GM23338 (cell line): Measurements from ENCODE around the gene RFC3. TPM values are rescaled to one million over a fixed set of nuclear protein-coding genes. Genes with fewer than 3 reads are reported as not detected.

Source experiments
- ATAC-seq: fragments of 200-7000 bp; cut with Tn5 transposase; 3 replicates; pipeline ENCODE4 v1.9.1; 2020
- DNase-seq: peaks from one replicate; pipeline ENCODE4 v3.0.0-alpha.2; 2015; ENCODE audit warnings: low spot score
- H2AFZ ChIP-seq: fragments of 200-600 bp; sonication (generic); 2 replicates; pipeline ENCODE4 v1.8.0; 2016; ENCODE audit warnings: antibody characterized with exemption, mild to moderate bottlenecking, moderate library complexity
- H3F3A ChIP-seq: fragments of 200-600 bp; sonication (generic); replicated peaks from 2 replicates; pipeline ENCODE4 v1.8.0; 2017; ENCODE audit warnings: antibody characterized with exemption, mixed run types, low read depth
- H3K27ac ChIP-seq: fragments of 200-600 bp; sonication (generic); 2 replicates; pipeline ENCODE4 v1.6.1; 2016; ENCODE audit warnings: low read depth
- H3K27me3 ChIP-seq: fragments of 200-600 bp; sonication (generic); 2 replicates; pipeline ENCODE4 v1.8.0; 2016; ENCODE audit warnings: mild to moderate bottlenecking, mixed run types, moderate library complexity; ENCODE audit not compliant: insufficient read depth
- H3K36me3 ChIP-seq: fragments of 200-600 bp; sonication (generic); 2 replicates; pipeline ENCODE4 v1.8.0; 2016; ENCODE audit warnings: mild to moderate bottlenecking; ENCODE audit not compliant: insufficient read depth
- H3K4me1 ChIP-seq: fragments of 200-600 bp; sonication (generic); 2 replicates; pipeline ENCODE4 v1.8.0; 2016; ENCODE audit warnings: mild to moderate bottlenecking, moderate library complexity; ENCODE audit not compliant: insufficient read depth
- H3K4me2 ChIP-seq: fragments of 200-600 bp; sonication (generic); 2 replicates; pipeline ENCODE4 v1.7.1; 2017; ENCODE audit warnings: mixed run types
- H3K4me3 ChIP-seq: fragments of 200-600 bp; sonication (generic); 2 replicates; pipeline ENCODE4 v1.6.1; 2016; ENCODE audit warnings: mixed run types
- H3K79me2 ChIP-seq: fragments of 200-600 bp; sonication (generic); replicated peaks from 2 replicates; pipeline ENCODE4 v1.8.0; 2017; ENCODE audit warnings: mild to moderate bottlenecking; ENCODE audit not compliant: insufficient read depth
- H3K9me2 ChIP-seq: fragments of 200-600 bp; sonication (generic); 2 replicates; pipeline ENCODE4 v1.8.0; 2017; ENCODE audit not compliant: insufficient read depth
- H4K20me1 ChIP-seq: fragments of 200-600 bp; sonication (generic); replicated peaks from 2 replicates; pipeline ENCODE4 v1.8.0; 2017; ENCODE audit warnings: mild to moderate bottlenecking; ENCODE audit not compliant: insufficient read depth
- H3K27ac Mint-ChIP-seq: 2 replicates; pipeline ENCODE4 v1.8.0; 2020; ENCODE audit warnings: inconsistent platforms, mild to moderate bottlenecking, moderate library complexity, mixed read lengths
- H3K27me3 Mint-ChIP-seq: 3 replicates; pipeline ENCODE4 v1.8.0; 2022; ENCODE audit warnings: low read depth, mild to moderate bottlenecking, moderate library complexity, mixed read lengths, inconsistent platforms; ENCODE audit not compliant: insufficient read depth, poor library complexity
- H3K36me3 Mint-ChIP-seq: 3 replicates; pipeline ENCODE4 v1.8.0; 2021; ENCODE audit warnings: low read depth, mild to moderate bottlenecking, inconsistent platforms, moderate library complexity, mixed read lengths
- H3K4me1 Mint-ChIP-seq: 3 replicates; pipeline ENCODE4 v1.8.0; 2020; ENCODE audit warnings: mild to moderate bottlenecking, inconsistent platforms, mixed read lengths
- H3K4me3 Mint-ChIP-seq: 3 replicates; pipeline ENCODE4 v1.8.0; 2021; ENCODE audit warnings: moderate library complexity, mild to moderate bottlenecking, inconsistent platforms, mixed read lengths
- H3K9me3 Mint-ChIP-seq: 3 replicates; pipeline ENCODE4 v1.8.0; 2020; ENCODE audit warnings: moderate library complexity, mild to moderate bottlenecking, inconsistent platforms, mixed read lengths
- CREB1 ChIP-seq: fragments of 250-450 bp; sonication (Bioruptor Pico); IDR thresholded peaks from 2 replicates; pipeline ENCODE4 v1.5.0; 2020; ENCODE audit warnings: low read depth, mild to moderate bottlenecking, moderate library complexity
- ETS1 ChIP-seq: IDR thresholded peaks from 2 replicates; pipeline ENCODE4 v1.6.1; 2016; ENCODE audit warnings: antibody characterized with exemption
- EZH2 ChIP-seq: fragments of 200-600 bp; sonication (generic); IDR thresholded peaks from one replicate; pipeline ENCODE4 v1.8.0; 2017; ENCODE audit warnings: antibody characterized with exemption, mild to moderate bottlenecking, low read depth; ENCODE audit not compliant: unreplicated experiment
- EZH2phosphoT487 ChIP-seq: fragments of 200-600 bp; sonication (generic); IDR thresholded peaks from one replicate; pipeline ENCODE4 v1.8.1; 2018; ENCODE audit warnings: antibody characterized with exemption; ENCODE audit not compliant: unreplicated experiment
- JUNB ChIP-seq: IDR thresholded peaks from one replicate; pipeline ENCODE4 v1.6.1; 2016; ENCODE audit warnings: antibody characterized with exemption; ENCODE audit not compliant: unreplicated experiment
- NANOG ChIP-seq: IDR thresholded peaks from 2 replicates; pipeline ENCODE4 v1.6.1; 2016; ENCODE audit warnings: antibody characterized with exemption, borderline replicate concordance
- POLR2AphosphoS5 ChIP-seq: IDR thresholded peaks from 2 replicates; pipeline ENCODE4 v1.6.1; 2016; ENCODE audit warnings: antibody characterized with exemption, low read depth
- STAT1 ChIP-seq: IDR thresholded peaks from one replicate; pipeline ENCODE4 v1.6.1; 2016; ENCODE audit warnings: antibody characterized with exemption; ENCODE audit not compliant: unreplicated experiment
- ZNF114 ChIP-seq: fragments of 250-450 bp; sonication (Bioruptor Pico); IDR thresholded peaks from 2 replicates; pipeline ENCODE4 v1.5.0; 2020; ENCODE audit warnings: mild to moderate bottlenecking, moderate library complexity
- ZNF331 ChIP-seq: fragments of 250-450 bp; sonication (Bioruptor Pico); IDR thresholded peaks from 2 replicates; pipeline ENCODE4 v1.5.0; 2020; ENCODE audit warnings: low read depth, mild to moderate bottlenecking, moderate library complexity
- ZNF462 ChIP-seq: fragments of 250-450 bp; sonication (Bioruptor Pico); IDR thresholded peaks from 2 replicates; pipeline ENCODE4 v1.5.0; 2020; ENCODE audit warnings: mild to moderate bottlenecking, moderate library complexity
- polyA plus RNA-seq: library from polyadenylated mRNA; unstranded; fragments of >200 nt; fragmentation: Nextera tagmentation; extraction: Ambion mirVana; gene quantifications from 2 replicates; pipeline ENCODE4 v1.2.1, GENCODE V29; 2016
- total RNA-seq: library from RNA; depleted of rRNA; stranded (reverse); fragments of >200 nt; shearing (Covaris generic); gene quantifications from 2 replicates; pipeline ENCODE4 v1.2.3, GENCODE V29; 2014
- TF ChIP-seq, protein P1 (sequence below): IDR thresholded peaks from one replicate; pipeline ENCODE4 v1.6.1; 2018; ENCODE audit warnings: antibody characterized with exemption; ENCODE audit not compliant: unreplicated experiment
- TF ChIP-seq, protein P2 (sequence below), 2 experiments: fragments of 200-600 bp in 1 of 2; sonication (generic) in 1 of 2; conservative IDR thresholded peaks; 2 replicates each; pipeline versions ENCODE4 v1.5.1 to v1.6.1; 2016 to 2017; ENCODE audit warnings: antibody characterized with exemption in 2 of 2, low read depth in 2 of 2, mild to moderate bottlenecking in 2 of 2, moderate library complexity in 1 of 2

Gene RFC3
- total and polyA plus RNA-seq, 2 experiments from 2014 or later: 48.7 to 75.5 TPM

DNA sequence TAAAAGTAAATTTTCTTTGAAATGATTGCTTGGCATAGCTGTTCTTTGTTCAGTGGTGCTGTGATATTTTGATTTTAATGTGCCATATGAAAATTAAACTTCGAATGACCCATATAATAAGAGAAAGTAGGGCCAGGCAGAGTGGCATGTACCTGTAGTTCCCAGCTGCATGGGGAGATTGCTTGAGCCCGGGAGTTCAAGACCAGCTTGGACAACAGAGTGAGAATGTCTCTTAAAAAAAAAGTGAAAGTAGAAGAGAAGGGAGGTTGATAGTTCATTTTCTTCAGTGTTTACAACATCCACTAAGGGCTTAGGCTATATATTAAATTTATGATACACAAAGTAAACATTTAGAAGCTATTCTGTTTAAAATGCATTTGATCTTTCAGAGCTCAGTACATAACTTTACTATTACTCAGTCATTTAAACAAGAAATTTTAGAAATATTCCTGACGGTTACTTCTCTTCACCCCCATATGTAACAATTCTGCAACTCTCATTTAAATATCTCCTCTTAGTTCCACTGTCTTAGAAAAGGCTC lies 17.2 kb upstream of the RFC3 start:
- no peaks in the 10 kb centered on the region for H3K9me3 Mint-ChIP-seq
- H3K4me3 ChIP-seq: no peak overlapping the region
- no peaks in the 10 kb centered on the region for H3K27me3 Mint-ChIP-seq
- H4K20me1 ChIP-seq: no peaks in the 10 kb centered on the region
- no peaks in the 10 kb centered on the region; the same call in 1 of the 2 replicates for H3K4me1 ChIP-seq
- H3K27ac ChIP-seq: no peak overlapping the region
- DNase-seq (no peak), ATAC-seq (no peak)
- no peak overlapping the region for H3K27ac Mint-ChIP-seq
- no peaks in the 10 kb centered on the region for H3K36me3 ChIP-seq
- no peak overlapping the region for H3K4me3 Mint-ChIP-seq
- H3K79me2 ChIP-seq: no peaks in the 10 kb centered on the region
- no peaks in the 10 kb centered on the region for H3K36me3 Mint-ChIP-seq
- no peak overlapping the region for H3K4me2 ChIP-seq
- H3F3A ChIP-seq: no peaks in the 10 kb centered on the region
- H3K9me2 ChIP-seq: no peaks in the 10 kb centered on the region
- no peak overlapping the region for H2AFZ ChIP-seq
- peaks cover 6% of the 10 kb centered on the region; the same call in 2 of the 3 replicates for H3K4me1 Mint-ChIP-seq
- no peak for TF ChIP-seq POLR2AphosphoS5
- TF ChIP-seq ZNF331 (CRISPR knock-in tag): no peak
- TF ChIP-seq STAT1: no peak
- TF ChIP-seq EZH2: no peak
- TF ChIP-seq, protein P1, sequence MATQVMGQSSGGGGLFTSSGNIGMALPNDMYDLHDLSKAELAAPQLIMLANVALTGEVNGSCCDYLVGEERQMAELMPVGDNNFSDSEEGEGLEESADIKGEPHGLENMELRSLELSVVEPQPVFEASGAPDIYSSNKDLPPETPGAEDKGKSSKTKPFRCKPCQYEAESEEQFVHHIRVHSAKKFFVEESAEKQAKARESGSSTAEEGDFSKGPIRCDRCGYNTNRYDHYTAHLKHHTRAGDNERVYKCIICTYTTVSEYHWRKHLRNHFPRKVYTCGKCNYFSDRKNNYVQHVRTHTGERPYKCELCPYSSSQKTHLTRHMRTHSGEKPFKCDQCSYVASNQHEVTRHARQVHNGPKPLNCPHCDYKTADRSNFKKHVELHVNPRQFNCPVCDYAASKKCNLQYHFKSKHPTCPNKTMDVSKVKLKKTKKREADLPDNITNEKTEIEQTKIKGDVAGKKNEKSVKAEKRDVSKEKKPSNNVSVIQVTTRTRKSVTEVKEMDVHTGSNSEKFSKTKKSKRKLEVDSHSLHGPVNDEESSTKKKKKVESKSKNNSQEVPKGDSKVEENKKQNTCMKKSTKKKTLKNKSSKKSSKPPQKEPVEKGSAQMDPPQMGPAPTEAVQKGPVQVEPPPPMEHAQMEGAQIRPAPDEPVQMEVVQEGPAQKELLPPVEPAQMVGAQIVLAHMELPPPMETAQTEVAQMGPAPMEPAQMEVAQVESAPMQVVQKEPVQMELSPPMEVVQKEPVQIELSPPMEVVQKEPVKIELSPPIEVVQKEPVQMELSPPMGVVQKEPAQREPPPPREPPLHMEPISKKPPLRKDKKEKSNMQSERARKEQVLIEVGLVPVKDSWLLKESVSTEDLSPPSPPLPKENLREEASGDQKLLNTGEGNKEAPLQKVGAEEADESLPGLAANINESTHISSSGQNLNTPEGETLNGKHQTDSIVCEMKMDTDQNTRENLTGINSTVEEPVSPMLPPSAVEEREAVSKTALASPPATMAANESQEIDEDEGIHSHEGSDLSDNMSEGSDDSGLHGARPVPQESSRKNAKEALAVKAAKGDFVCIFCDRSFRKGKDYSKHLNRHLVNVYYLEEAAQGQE: no peak
- no peak for TF ChIP-seq CREB1 (CRISPR knock-in tag)
- no peak for TF ChIP-seq ZNF114 (CRISPR knock-in tag)
- no peak for TF ChIP-seq JUNB
- TF ChIP-seq NANOG: no peak
- TF ChIP-seq ZNF462 (CRISPR knock-in tag): no peak
- TF ChIP-seq EZH2phosphoT487: no peak
- TF ChIP-seq ETS1: no peak
- TF ChIP-seq, protein P2, sequence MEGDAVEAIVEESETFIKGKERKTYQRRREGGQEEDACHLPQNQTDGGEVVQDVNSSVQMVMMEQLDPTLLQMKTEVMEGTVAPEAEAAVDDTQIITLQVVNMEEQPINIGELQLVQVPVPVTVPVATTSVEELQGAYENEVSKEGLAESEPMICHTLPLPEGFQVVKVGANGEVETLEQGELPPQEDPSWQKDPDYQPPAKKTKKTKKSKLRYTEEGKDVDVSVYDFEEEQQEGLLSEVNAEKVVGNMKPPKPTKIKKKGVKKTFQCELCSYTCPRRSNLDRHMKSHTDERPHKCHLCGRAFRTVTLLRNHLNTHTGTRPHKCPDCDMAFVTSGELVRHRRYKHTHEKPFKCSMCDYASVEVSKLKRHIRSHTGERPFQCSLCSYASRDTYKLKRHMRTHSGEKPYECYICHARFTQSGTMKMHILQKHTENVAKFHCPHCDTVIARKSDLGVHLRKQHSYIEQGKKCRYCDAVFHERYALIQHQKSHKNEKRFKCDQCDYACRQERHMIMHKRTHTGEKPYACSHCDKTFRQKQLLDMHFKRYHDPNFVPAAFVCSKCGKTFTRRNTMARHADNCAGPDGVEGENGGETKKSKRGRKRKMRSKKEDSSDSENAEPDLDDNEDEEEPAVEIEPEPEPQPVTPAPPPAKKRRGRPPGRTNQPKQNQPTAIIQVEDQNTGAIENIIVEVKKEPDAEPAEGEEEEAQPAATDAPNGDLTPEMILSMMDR (conservative IDR thresholded peaks at IDR 0.05; ENCODE audit: low read depth in 2 of 2): no peak
- H3K27me3 ChIP-seq: no peaks in the 10 kb centered on the region
